HepG2 (cell line): ENCODE measurements around the gene EEFSEC. TPM values are rescaled to one million over a fixed set of nuclear protein-coding genes. Genes with fewer than 3 reads are reported as not detected.

Experiments
- AHDC1 ChIP-seq: sonication (generic); formaldehyde crosslinking; IDR thresholded peaks from 2 replicates; pipeline ENCODE4 v1.5.1; 2020; ENCODE audit warnings: mild to moderate bottlenecking, missing genetic modification reagents, borderline replicate concordance
- ATRX ChIP-seq: sonication (generic); formaldehyde crosslinking; IDR thresholded peaks from 2 replicates; pipeline ENCODE4 v1.4.0; 2020; ENCODE audit warnings: missing genetic modification reagents, borderline replicate concordance
- CSRNP1 ChIP-seq: sonication (generic); formaldehyde crosslinking; IDR thresholded peaks from 2 replicates; pipeline ENCODE4 v1.8.1; 2023; ENCODE audit warnings: mild to moderate bottlenecking, missing genetic modification reagents
- DNMT1 ChIP-seq: sonication (generic); formaldehyde crosslinking; IDR thresholded peaks from 2 replicates; pipeline ENCODE4 v1.5.1; 2020; ENCODE audit warnings: mild to moderate bottlenecking, missing genetic modification reagents
- HNRNPH1 ChIP-seq: fragments of 200-400 bp; formaldehyde crosslinking; optimal IDR thresholded peaks from 2 replicates; pipeline ENCODE3; 2017; ENCODE audit warnings: mild to moderate bottlenecking, low read depth, low read length
- KAT2B ChIP-seq: fragments of 150-350 bp; IDR thresholded peaks from 2 replicates; pipeline ENCODE4 v1.6.1; 2014; ENCODE audit warnings: low read depth, low read length, borderline replicate concordance
- KLF15 ChIP-seq: sonication (generic); formaldehyde crosslinking; IDR thresholded peaks from 2 replicates; pipeline ENCODE4 v1.8.1; 2023; ENCODE audit warnings: borderline replicate concordance, mild to moderate bottlenecking, inconsistent platforms, missing genetic modification reagents, mixed read lengths
- MBNL3 ChIP-seq: fragments of 250-450 bp; sonication (Bioruptor Pico); conservative IDR thresholded peaks from 2 replicates; pipeline ENCODE4 v1.8.0; 2022; ENCODE audit warnings: mild to moderate bottlenecking, inconsistent platforms
- PATZ1 ChIP-seq: sonication (generic); formaldehyde crosslinking; IDR thresholded peaks from 2 replicates; pipeline ENCODE4 v1.4.0; 2020; ENCODE audit warnings: missing genetic modification reagents
- SOX5 ChIP-seq: IDR thresholded peaks from 2 replicates; pipeline ENCODE4 v1.6.1; 2016; ENCODE audit warnings: borderline replicate concordance
- TAF1 ChIP-seq: sonication (generic); formaldehyde crosslinking; IDR thresholded peaks from 2 replicates; pipeline ENCODE4 v1.4.0; 2020; ENCODE audit warnings: missing genetic modification reagents
- ZMYM4 ChIP-seq: sonication (generic); formaldehyde crosslinking; IDR thresholded peaks from 2 replicates; pipeline ENCODE4 v1.8.1; 2023; ENCODE audit warnings: mild to moderate bottlenecking, missing genetic modification reagents
- ZNF12 ChIP-seq: sonication (generic); formaldehyde crosslinking; IDR thresholded peaks from 2 replicates; pipeline ENCODE4 v1.5.0; 2020; ENCODE audit warnings: missing genetic modification reagents
- ZNF30 ChIP-seq: sonication (generic); formaldehyde crosslinking; IDR thresholded peaks from 2 replicates; pipeline ENCODE4 v1.5.0; 2020; ENCODE audit warnings: mild to moderate bottlenecking, missing genetic modification reagents
- ZNF34 ChIP-seq: sonication (generic); formaldehyde crosslinking; IDR thresholded peaks from 2 replicates; pipeline ENCODE4 v1.4.0; 2020; ENCODE audit warnings: mild to moderate bottlenecking, missing genetic modification reagents, borderline replicate concordance
- ZNF414 ChIP-seq: sonication (generic); formaldehyde crosslinking; IDR thresholded peaks from 2 replicates; pipeline ENCODE4 v1.5.0; 2020; ENCODE audit warnings: missing genetic modification reagents
- ZNF607 ChIP-seq: sonication (generic); formaldehyde crosslinking; IDR thresholded peaks from 2 replicates; pipeline ENCODE4 v1.5.1; 2020; ENCODE audit warnings: missing genetic modification reagents, mild to moderate bottlenecking, borderline replicate concordance
- ZSCAN22 ChIP-seq: sonication (generic); formaldehyde crosslinking; IDR thresholded peaks from 2 replicates; pipeline ENCODE4 v1.4.0; 2020; ENCODE audit warnings: mild to moderate bottlenecking, missing genetic modification reagents
- polyA plus RNA-seq, 8 experiments: library from polyadenylated mRNA; depleted of rRNA in 3 of 8; stranded (reverse) in 7 of 8; unstranded in 1 of 8; fragments of >200 nt; fragmentation: Illumina TruSeq in 4 of 8; extraction: Trizol in 4 of 8; gene quantifications; 2 replicates each; pipeline versions ENCODE4 v1.2.1 to v1.2.3, GENCODE V29; 2011 to 2016; ENCODE audit warnings: low read depth in 4 of 8, missing spikeins in 1 of 8, mixed read lengths in 1 of 8; ENCODE audit not compliant: insufficient read depth in 1 of 8
- total RNA-seq, 5 experiments: library from RNA; depleted of rRNA; stranded (reverse); fragments of >200 nt; fragmentation: Illumina TruSeq; extraction: Trizol; gene quantifications; 2 replicates each; pipeline ENCODE4 v1.2.3, GENCODE V29; 2016; ENCODE audit warnings: low read depth in 1 of 5

EEFSEC gene
- total and polyA plus RNA-seq, 2 of the 13 experiments (the other 11 are each of a cell fraction or from before 2014, with no cell fraction given), result 6.4 to 24.2 TPM

- TF ChIP-seq AHDC1 (peak; percentile 47; the same call in 1 of the 2 replicates), CSRNP1 (no peak), ZMYM4 (CRISPR knock-in tag) (peak; percentile 56; the same call in 1 of the 2 replicates), ZNF607 (CRISPR knock-in tag) (0 out of 2 replicates have a peak, but pooled peaks have one; percentile 14), SOX5 (CRISPR knock-in tag) (peak; percentile 45; the same call in 1 of the 2 replicates), PATZ1 (CRISPR knock-in tag) (peak; percentile 69), ZNF30 (CRISPR knock-in tag) (no peak), MBNL3 (no peak), ZNF12 (CRISPR knock-in tag) (peak; percentile 31; the same call in 1 of the 2 replicates), ATRX (CRISPR knock-in tag) (no peak), ZSCAN22 (CRISPR knock-in tag) (no peak), TAF1 (CRISPR knock-in tag) (peak; percentile 49; the same call in 1 of the 2 replicates), DNMT1 (no peak), HNRNPH1 (no peak), ZNF414 (CRISPR knock-in tag) (no peak), KAT2B (no peak), KLF15 (CRISPR knock-in tag) (no peak), ZNF34 (no peak)
Observed at GRCh38 chr3:128343287-128344051, 190.2 kb downstream of the EEFSEC start (continued).
